A172 (cell line): Measurements from ENCODE around the gene HIRA. TPM values are rescaled to one million over a fixed set of nuclear protein-coding genes. Genes with fewer than 3 reads are reported as not detected.

ENCODE experiments used
- DNase-seq: peaks from one replicate; pipeline ENCODE4 v3.0.0-alpha.2; 2015; ENCODE audit warnings: low spot score
- total RNA-seq: library from RNA; depleted of rRNA; stranded (reverse); fragments of >200 nt; shearing (Covaris generic); gene quantifications from 2 replicates; pipeline ENCODE4 v1.2.3, GENCODE V29; 2014; rRNA removed

Gene HIRA, protein sequence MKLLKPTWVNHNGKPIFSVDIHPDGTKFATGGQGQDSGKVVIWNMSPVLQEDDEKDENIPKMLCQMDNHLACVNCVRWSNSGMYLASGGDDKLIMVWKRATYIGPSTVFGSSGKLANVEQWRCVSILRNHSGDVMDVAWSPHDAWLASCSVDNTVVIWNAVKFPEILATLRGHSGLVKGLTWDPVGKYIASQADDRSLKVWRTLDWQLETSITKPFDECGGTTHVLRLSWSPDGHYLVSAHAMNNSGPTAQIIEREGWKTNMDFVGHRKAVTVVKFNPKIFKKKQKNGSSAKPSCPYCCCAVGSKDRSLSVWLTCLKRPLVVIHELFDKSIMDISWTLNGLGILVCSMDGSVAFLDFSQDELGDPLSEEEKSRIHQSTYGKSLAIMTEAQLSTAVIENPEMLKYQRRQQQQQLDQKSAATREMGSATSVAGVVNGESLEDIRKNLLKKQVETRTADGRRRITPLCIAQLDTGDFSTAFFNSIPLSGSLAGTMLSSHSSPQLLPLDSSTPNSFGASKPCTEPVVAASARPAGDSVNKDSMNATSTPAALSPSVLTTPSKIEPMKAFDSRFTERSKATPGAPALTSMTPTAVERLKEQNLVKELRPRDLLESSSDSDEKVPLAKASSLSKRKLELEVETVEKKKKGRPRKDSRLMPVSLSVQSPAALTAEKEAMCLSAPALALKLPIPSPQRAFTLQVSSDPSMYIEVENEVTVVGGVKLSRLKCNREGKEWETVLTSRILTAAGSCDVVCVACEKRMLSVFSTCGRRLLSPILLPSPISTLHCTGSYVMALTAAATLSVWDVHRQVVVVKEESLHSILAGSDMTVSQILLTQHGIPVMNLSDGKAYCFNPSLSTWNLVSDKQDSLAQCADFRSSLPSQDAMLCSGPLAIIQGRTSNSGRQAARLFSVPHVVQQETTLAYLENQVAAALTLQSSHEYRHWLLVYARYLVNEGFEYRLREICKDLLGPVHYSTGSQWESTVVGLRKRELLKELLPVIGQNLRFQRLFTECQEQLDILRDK
- total RNA-seq, result 11.7 and 13.2 TPM in 2 replicates

DNA sequence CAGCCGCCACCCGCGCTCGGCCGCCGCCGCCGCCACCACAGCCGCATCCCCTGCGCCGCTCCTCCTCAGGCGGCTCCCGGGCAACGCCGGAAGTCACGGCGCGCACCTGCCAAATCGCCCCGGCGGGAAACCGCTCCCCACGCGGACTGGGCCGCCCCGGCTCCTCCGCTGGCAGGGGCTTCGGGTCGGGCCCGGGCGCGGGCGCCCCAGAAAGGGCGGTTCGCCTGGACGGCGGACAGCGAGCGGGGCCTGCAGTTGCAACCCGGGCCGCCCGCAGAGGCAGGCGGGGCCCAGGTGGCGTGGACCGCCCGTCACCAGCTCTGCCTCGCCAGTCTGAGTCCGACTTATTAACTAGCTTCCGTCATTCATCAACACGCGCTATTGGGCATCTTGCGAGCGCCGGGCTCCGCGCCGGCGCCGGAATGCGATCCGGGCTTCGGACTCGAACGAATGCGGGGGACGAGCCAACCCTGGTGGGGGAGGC lies at the start of gene HIRA:
TSS of gene HIRA (minus strand) at position 85 of the 484 bp plus-strand sequence. CDS start 257 bp downstream, outside the sequence.
- DNase-seq, result peak; percentile 41

DNA sequence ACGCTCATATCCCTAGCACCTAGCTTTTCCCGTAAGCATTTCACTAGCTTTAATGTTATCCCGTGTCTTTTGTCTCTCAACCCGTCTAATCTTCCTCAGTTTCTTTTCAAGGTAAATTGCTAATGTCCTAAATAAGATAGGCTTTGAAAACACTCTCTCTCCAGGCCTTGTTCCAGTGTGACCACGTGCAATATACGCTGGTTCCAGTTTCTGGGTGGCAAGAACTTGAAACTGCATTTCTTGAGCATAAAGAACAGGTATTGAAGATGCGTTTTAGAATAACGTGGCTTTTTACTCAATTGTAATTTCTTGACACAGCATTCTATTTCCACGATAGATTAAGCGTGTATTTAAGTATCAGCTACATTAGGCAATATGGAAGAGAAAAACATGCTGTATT lies 49.3 kb upstream of the HIRA start:
- DNase-seq, result no peak

DNA sequence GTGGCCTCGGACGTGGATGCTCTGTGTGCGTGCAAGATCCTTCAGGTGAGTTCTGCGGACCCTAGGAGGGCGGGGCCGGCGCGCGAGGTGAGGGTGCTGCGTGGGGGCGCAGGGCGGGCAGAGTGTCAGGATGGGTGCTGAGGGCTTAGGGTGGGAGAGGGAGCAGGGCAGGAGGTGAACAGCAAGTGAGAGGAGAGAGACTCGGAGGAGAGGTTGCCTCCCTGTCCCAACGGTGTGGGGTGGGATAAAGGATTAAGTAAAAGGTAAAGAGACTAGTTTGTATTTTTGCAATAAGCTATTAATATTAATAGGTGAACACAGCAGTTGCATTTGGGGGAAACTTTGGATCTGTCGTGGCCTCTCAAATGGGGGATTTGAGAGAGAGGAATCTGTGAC lies 48.6 kb upstream of the HIRA start:
- DNase-seq, result no peak

DNA sequence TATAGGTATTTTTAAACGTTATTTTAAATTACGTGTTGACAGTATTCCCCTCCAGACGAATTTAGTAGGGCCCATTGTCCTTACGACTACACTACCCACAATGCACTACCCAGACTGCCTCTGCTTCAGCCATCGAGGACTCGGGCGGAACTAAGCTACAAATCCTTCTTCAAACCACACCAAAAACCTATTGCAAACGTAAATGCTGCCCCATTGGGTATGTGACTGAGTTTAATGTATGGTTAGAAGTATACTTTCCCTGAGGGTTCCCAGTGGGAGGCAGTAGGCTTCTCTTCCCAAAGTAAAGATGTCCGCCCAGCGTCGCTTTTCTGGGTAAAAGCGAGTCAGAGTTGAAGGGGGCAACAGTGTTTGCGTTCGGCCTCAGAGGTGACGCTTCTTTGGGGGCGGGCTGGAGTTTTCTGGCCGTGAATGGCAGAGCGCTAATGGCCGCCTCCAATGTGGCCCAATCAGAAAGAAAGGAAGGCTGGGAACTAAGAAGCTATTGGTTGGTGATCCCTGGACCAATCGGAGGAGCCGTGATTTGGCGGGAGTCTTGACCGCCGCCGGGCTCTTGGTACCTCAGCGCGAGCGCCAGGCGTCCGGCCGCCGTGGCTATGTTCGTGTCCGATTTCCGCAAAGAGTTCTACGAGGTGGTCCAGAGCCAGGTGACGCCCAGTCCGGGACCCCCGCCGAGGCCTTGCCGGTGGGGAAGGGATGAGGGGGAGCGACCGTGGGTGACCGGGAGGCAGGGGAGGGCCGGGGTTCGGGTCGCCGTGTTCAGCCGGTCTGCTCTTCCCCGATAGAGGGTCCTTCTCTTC lies 48.0 kb upstream of the HIRA start, which contains the start of gene CDC45:
TSS of gene CDC45 (plus strand) at position 566 of the 818 bp plus-strand sequence. CDS start at position 615, 49 bp downstream.
- DNase-seq, result peak; percentile 94

DNA sequence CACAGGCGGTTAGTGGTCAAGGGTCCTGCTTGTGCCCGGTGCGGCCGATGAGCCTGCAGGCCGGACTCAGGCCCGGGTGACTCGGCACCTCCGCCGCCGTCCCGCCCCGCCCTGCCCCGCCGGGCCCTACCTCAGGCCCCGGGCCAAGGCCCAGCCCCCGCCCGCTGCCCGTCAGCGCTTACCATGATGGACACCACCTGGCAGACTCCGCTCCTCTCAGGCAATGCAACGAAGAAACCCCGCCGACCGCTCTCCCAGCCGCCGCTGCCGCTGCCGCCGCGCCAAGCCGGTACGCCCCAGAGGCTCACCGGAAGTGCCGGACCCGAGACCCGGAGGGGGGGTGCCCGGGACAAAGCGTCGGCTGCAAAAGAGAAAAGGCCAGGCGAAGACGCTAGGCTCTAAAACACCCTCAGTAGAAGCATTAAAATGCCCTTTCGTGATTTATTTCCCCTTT lies 47.4 kb upstream of the HIRA start, which contains the start of gene UFD1:
TSS of gene UFD1 (minus strand) at position 293 of the 454 bp plus-strand sequence. CDS start at position 185, 108 bp downstream.
- DNase-seq, result peak; percentile 49

DNA sequence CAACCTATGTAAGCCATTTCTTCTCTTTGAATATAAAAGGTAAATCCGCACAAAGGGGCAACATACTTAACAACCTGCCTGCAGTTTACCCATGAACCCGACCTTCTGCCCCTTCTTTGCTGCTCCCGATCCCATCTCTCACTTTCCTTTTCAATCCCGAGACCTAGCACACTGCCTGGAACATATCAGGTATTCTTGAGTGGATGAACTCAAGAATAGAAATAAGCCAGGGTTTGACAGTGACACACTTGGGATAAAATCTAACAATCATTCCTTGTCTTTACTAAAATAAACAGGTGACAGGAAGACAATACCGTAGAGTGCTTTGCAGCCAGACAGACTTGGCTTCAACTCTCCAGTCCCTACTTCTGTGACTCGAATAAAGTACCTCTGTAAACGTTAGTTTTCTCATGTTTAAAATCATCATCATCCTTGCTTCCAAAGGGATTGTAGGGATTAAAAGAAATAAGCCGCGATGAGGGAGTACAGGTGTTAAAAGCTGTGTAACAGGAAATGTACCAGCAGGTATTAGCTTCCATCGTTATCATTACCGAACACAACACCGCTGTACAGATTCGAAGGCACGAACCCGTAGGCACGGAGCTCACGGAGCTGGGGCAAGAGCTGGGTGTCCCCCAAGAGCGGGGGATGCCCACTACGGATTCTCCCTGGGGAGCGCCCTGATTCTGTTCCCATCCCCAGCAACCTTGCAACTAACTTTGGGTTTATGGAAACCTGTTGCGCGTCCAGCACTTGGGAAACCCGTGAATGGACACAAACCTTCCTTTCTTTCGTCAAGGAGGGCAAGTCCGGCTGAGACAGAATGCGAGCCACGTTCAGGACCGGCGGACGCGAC lies 46.7 kb upstream of the HIRA start:
- no peak for DNase-seq

DNA sequence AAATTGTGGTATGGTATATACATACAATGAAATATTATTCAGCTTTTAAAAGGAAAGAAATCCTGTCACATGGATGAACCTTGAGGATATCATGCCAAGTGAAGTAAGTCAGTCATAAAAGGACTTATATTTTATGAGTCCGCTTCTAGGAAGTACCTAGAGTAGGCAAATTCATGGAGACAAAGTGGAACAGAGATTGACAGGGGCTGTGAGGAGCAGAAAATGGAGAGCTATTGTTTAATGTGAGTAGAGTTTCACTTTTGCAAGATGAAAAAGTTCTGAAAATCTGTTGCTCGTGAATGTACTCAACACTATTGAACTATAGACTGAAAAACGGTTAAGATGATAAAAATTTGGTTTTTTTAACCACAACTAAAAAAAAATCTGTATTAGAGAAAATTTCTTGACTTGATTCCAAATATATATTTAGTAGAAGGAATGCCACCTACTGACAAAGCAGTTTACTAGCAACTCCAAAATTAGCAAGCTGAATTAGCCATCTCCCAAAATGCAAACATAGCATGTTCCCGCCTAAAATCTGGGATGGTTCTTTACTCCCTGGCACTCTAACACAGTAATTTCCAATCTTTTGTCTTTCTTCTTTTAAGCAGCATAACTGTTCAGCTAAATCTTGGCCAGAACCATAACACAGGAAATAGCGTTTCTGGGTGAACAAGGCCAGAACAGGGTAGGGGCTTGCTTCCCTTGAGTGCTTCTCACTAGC lies 46.0 kb upstream of the HIRA start:
- no peak for DNase-seq

DNA sequence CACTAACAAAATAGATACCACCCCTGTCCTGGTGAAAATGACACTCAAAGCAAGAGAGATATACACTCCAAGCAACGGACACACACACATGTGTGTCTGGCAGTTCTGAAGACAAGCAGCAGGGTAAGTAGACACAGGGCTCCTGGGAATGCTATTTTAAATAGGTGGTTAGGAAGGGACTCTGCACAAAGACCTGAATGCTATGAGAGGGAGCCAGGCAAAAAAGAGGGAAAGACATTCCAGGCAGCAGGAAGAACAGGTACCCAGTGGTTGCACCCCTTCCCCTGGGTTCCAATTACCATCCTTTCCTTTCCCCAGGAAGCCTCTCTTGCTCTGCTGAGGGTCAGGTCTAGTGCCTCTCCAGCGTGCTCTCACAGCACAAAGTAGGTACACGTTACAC lies 44.5 kb upstream of the HIRA start:
- DNase-seq, result no peak

DNA sequence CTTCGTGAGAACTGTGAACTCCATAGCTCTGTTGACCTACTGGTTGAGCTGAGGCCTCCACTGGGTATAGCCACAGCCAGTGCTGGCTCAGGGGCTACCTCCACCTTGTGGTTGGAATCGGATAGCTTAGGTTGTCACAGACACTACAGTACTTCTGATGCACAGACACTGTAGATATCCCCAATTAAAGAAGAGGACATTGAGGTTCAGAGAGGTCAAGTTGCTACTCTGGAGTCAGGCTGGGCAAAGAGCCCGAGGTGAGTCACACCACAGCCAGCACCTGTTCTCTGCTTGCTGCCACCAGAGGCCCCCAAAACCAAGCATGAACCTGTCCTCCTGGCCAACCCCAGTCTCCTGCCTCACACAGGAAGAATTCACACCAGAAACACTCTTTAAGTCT lies 42.0 kb upstream of the HIRA start:
- peak; percentile 29 for DNase-seq

DNA sequence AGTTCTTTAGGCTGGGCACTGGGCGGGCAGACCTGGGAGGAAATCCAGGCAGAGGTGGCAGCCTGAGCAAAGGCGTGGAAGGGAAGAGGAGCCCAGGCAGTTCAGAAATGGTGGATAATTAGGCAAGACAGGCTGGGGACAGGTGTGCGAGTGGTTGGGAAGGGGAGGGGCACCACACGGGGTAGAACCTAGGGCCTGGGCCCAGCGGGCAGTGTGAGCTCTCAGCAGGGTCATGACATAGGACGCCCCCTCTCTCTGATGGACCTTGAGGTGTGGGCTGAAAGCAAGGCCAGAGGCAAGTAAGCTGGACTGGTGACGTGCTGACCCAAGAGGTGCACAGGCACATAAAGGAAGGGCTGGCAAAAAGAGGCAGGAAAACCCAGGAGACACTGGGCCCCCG lies 40.7 kb upstream of the HIRA start:
- no peak for DNase-seq

DNA sequence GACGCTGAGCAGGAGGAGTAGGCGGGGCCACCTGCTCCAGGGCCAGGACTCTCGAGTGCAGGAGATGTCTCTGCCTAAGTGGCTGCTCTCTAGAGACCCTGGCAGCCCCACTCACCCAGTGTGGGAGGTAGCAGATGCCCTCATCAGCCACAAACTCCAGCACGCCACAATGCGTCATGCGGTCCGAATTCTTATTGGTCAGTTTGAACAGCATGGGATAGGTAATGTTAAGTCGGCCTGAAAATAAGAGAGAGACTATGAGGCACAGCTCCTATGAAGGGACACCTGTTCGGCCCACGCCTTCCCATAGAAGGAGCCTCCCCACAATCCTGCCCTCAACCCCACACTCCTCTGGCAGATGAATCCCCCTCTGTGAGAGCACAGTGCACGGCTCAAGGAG lies 40.0 kb upstream of the HIRA start:
- no peak for DNase-seq

DNA sequence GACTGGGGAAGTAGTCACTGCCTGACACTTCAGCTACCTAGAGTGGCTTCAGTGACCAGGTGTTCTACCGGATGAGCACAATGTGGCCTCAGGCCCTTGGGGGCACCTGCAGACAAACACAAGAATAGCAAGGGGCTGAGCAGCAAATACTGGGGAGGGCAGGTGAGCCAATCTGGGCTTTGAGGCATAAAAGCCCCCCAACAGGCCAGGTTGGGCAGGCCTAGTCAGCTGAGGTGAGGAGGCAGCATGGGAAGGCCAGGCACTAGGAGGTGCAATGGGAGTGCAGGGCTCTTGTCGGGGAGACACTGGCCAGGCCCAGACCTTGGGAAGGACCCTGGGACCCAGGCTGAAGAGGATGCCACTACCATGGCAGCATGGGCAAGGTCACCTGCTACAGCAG lies 38.5 kb upstream of the HIRA start:
- no peak for DNase-seq

DNA sequence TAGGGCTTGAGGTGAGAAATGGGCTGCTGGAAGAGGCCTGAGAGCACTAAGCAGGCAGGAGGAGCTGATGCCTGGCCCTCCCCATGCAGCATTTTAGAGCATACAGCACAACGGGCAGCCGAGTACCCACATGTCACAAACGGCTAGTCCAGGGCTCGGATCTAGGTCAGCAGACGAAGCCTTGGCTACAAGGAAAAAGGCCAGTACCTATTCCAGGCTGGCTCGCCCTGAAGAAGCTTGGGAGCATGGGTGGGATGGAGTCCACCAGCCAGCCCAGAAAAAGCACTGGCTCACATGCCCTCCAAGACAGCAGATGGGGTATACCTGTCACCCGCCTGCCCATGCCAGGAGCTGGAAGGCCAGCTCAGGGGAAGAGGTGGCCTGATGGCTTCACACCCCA lies 37.9 kb upstream of the HIRA start:
- no peak for DNase-seq

DNA sequence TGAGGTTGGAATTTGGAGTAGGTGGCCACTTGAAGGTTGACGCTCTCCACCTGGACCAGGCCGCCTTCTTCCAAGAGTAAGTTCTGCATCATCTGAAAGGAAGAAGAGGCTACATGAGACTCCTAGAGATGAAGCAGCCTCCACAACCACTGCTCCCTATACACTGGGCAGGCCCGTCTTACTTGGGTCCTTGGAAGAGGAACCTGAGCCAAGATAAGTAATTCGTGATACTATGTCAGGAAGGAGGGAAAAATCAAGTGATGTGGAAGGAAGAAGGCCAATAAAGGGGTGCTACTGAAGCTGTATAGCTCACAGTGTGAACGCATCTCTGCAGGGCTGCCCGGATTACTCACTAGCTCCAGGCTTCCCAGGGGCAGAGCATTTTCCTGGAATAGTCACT lies 36.4 kb upstream of the HIRA start:
- no peak for DNase-seq

DNA sequence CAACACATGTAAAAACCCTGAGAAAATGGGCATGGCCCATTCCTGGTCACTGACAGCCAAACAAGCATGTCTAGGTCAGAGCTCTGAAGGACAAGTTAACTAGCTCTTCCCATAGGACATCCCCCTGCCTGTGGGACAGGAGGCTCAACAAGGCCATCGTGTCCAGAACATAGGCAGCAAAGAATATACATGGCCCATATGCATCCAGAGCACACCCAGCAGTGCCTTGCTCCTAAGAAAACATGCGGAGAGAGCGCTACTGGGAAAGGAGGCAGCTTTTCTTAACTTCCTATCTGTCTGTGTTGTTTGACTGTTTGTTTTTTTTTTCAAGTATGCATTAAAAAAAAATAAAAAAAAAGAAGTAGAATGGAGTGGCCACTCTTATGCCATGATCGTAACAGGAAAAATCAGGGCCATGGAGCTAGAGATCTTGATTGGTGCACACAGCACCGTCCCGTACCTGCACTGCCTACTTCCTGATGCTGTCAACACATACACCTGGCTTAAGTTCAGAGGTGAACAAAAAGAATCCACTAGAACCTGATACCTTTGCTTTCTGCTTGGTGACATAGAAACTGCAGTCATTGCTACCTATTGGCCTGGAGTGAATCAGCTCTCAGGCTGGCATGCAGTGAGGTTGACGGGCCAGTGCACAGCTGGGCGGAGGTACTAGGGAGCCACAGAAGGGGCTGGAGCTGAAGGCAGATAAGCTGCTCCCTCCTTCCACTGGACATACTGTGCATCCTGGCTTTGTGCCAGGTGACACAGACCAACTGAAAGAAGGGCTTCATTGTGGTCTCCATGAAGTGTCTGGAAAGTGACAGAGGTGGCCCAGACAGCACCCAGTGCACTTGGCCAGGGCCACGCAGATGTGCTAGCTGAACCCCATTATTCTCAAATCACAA lies 35.6 kb upstream of the HIRA start:
- no peak for DNase-seq

DNA sequence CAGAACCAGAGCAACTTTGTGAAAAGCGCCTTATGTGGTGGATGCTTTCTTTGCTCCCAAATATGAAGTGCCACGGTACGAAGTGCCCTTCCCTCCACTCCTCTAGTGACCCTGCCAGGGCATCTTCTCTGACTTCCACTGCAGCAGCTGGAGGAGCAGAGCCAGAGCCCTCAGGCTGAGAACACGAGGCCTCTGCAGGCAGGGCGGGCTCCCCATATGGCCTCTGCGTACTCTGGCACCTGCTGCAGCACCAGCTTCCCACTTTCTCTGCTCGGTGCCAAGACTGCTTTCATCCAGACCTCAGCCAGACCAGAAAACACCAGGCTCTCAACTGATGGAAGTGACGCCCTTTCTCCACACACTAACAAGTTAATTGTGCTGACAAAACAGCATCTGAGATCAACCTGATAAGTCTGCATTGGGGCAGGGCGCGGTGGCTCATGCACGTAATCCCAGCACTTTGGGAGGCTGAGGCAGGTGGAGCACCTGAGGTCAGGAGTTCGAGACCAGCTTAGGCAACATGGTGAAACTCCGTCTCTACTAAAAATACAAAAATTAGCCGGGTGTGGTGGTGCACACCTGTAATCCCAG lies 34.7 kb upstream of the HIRA start:
- DNase-seq, result no peak

DNA sequence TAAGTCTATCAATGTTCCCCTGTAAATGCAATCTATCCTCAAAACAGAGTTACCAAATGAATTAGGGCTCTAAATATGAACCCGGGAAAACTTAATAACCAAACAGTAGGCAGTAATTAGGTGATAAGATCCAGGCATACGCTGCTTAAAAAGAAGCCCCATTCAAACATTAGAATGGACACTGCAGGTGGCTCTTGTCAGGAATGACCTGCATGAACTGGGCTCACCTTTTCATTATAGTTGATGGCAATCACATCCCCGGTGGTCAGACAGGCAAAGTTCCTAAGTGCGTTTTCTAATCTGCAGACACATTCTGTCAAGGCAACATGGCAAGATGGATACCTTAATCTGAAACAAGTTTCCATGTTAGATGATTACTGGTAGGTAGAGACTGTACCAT lies 33.4 kb upstream of the HIRA start:
- no peak for DNase-seq

DNA sequence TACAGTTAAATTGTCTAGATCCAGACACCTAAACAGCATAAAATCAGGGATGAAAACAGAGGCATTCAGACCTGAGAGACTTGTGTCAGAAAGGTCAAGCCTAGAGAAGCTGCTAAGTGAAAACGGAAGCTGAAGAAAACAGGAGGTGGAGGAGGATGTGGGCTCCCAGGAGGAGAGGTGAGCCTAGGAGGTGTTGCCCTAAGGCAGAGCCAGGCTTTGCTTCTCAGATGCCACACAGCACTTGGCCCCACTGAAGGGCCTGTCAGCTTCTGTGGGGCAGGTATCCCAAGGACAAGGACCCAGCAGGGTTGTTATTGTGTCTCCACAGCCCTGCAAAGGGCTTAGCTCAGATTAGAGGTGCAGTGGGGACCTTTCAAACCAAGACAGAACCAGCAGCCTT lies 33.0 kb upstream of the HIRA start:
- DNase-seq, result no peak
